ENCODE measurements around the gene TFEB. TPM values are rescaled to one million over a fixed set of nuclear protein-coding genes. Genes with fewer than 3 reads are reported as not detected.

The TFEB gene
- total and polyA plus RNA-seq, 2 donors from 2014 or later, result 50.7 to 51.0 TPM

GRCh38 chr6:41781366-41781730 lies 45.9 kb upstream of the TFEB start:
- peak overlapping the region; percentile 54 to 79 for H3K27ac ChIP-seq (ENCODE audit: low read depth in 2 of 2, low read length in 2 of 2)
- no peaks in the 10 kb centered on the region for H3K27me3 ChIP-seq (ENCODE audit: control insufficient read depth, insufficient read depth, low read length)
- FAIRE-seq (no peak), DNase-seq (peak in 3 of 5 donors; percentile 18 to 72 (median 53))
- TF ChIP-seq CTCF (IDR thresholded peaks at IDR 0.05; ENCODE audit: borderline replicate concordance, extremely low read depth, insufficient read depth), result no peak
- H3K36me3 ChIP-seq (ENCODE audit: control insufficient read depth in 2 of 3, insufficient read depth in 3 of 3, low read length in 3 of 3), result peaks cover 0 to 2% (median 0%) of the 10 kb centered on the region in 3 donors
- H3K4me3 ChIP-seq (ENCODE audit: low read length in 3 of 3), result peak overlapping the region; percentile 56 to 70 (median 62)
- intact Hi-C loops (cut with DNase I), result loop anchor here (10.0 kb wide), 1 partner anchor 263 kb away; no protein-coding TSS in a partner anchor
- H3K4me1 ChIP-seq (ENCODE audit: control insufficient read depth in 2 of 3, insufficient read depth in 2 of 3, low read depth in 1 of 3, low read length in 3 of 3), result peaks cover 0 to 26% (median 3%) of the 10 kb centered on the region in 3 donors
- peak overlapping the region in 1 of 3 donors; percentile 66 for H3K9ac ChIP-seq (ENCODE audit: low read length in 3 of 3)
- H3K9me3 ChIP-seq (ENCODE audit: control insufficient read depth in 2 of 3, insufficient read depth in 1 of 3, low read length in 3 of 3), result no peaks in the 10 kb centered on the region

GRCh38 chr6:41780551-41781365 lies 45.4 kb upstream of the TFEB start, which contains the start of gene PRICKLE4:
Gene PRICKLE4, plus strand, starts transcription at chr6:41780782. Its CDS starts 2,692 bp downstream, at chr6:41783474.
- peak; percentile 35 to 83 (median 62) for DNase-seq
- TF ChIP-seq CTCF (IDR thresholded peaks at IDR 0.05; ENCODE audit: borderline replicate concordance, extremely low read depth, insufficient read depth), result no peak

GRCh38 chr6:41779788-41780550 lies 44.6 kb upstream of the TFEB start, which contains the start of gene FRS3:
Gene FRS3, minus strand, starts transcription at chr6:41779900. Its CDS starts 2,913 bp downstream, at chr6:41776987.
- Histone ChIP-seq H3K4me1 (ENCODE audit: control insufficient read depth in 2 of 3, insufficient read depth in 2 of 3, low read depth in 1 of 3, low read length in 3 of 3) (peaks cover 0 to 17% (median 3%) of the 10 kb centered on the region in 3 donors), H3K9ac (ENCODE audit: low read length in 3 of 3) (peak within 1 kb of the TSS; percentile 31 to 69 (median 45)), H3K27ac (ENCODE audit: low read depth in 2 of 2, low read length in 2 of 2) (peak within 1 kb of the TSS; percentile 57 to 79), H3K4me3 (ENCODE audit: low read length in 3 of 3) (peak within 1 kb of the TSS; percentile 69 to 82 (median 77)), H3K27me3 (ENCODE audit: control insufficient read depth, insufficient read depth, low read length) (no peaks in the 10 kb centered on the region), H3K9me3 (ENCODE audit: control insufficient read depth in 2 of 3, insufficient read depth in 1 of 3, low read length in 3 of 3) (no peaks in the 10 kb centered on the region), H3K36me3 (ENCODE audit: control insufficient read depth in 2 of 3, insufficient read depth in 3 of 3, low read length in 3 of 3) (peaks cover 2 to 9% (median 9%) of the 10 kb centered on the region in 3 donors)
- FAIRE-seq (no peak), DNase-seq (peak; percentile 98 to 99 (median 98))
- intact Hi-C loops (cut with DNase I), result loop anchor here (10.0 kb wide), 1 partner anchor 265 kb away; no protein-coding TSS in a partner anchor
- TF ChIP-seq CTCF (IDR thresholded peaks at IDR 0.05; ENCODE audit: borderline replicate concordance, extremely low read depth, insufficient read depth), result peak; percentile 99

More at GRCh38 chr6:41780551-41781365, 45.4 kb upstream of the TFEB start, which contains the start of gene PRICKLE4:
- Histone ChIP-seq H3K27ac (ENCODE audit: low read depth in 2 of 2, low read length in 2 of 2) (peak within 1 kb of the TSS; percentile 57 to 79), H3K4me3 (ENCODE audit: low read length in 3 of 3) (peak within 1 kb of the TSS; percentile 69 to 79 (median 77)), H3K27me3 (ENCODE audit: control insufficient read depth, insufficient read depth, low read length) (no peaks in the 10 kb centered on the region), H3K36me3 (ENCODE audit: control insufficient read depth in 2 of 3, insufficient read depth in 3 of 3, low read length in 3 of 3) (peaks cover 0 to 2% (median under 1%) of the 10 kb centered on the region in 3 donors), H3K4me1 (ENCODE audit: control insufficient read depth in 2 of 3, insufficient read depth in 2 of 3, low read depth in 1 of 3, low read length in 3 of 3) (peaks cover 0 to 21% (median 3%) of the 10 kb centered on the region in 3 donors), H3K9ac (ENCODE audit: low read length in 3 of 3) (peak within 1 kb of the TSS; percentile 31 to 69 (median 45)), H3K9me3 (ENCODE audit: control insufficient read depth in 2 of 3, insufficient read depth in 1 of 3, low read length in 3 of 3) (no peaks in the 10 kb centered on the region)
- intact Hi-C loops (cut with DNase I), result loop anchor here (10.0 kb wide), 1 partner anchor 264 kb away; no protein-coding TSS in a partner anchor
- no peak for FAIRE-seq
